HCT116 (cell line): Measurements from ENCODE around the gene WWTR1. TPM values are rescaled to one million over a fixed set of nuclear protein-coding genes. Genes with fewer than 3 reads are reported as not detected.

ENCODE experiments used
- ATAC-seq: fragments of 200-7000 bp; cut with Tn5 transposase; 2 replicates; pipeline ENCODE4 v1.9.1; 2020; ENCODE audit warnings: mild to moderate bottlenecking, moderate library complexity
- BruUV-seq: library from RNA; stranded (reverse); fragments of 400-500 nt; replicated peaks from 2 replicates; lab custom pipeline; 2021; lab: Mats Ljungman, UMichigan
- CTCF ChIA-PET: fragments of 300-600 bp; sonication (Branson Sonifier 250); formaldehyde crosslinking; loops from one replicate; lab custom pipeline; 2021; ENCODE audit warnings: antibody characterized with exemption; lab: Charles Lee
- POLR2A ChIA-PET: fragments of 300-600, 350-600 bp; sonication (Branson Sonifier 250); formaldehyde crosslinking; loops from one replicate; lab custom pipeline; 2021; ENCODE audit warnings: antibody characterized with exemption; lab: Charles Lee
- RAD21 ChIA-PET, 2 experiments: fragments of 300-600 bp; sonication (Branson Sonifier 250); formaldehyde crosslinking; loops; one replicate each; lab custom pipeline; 2023; ENCODE audit warnings: low total read pairs in 2 of 2; ENCODE audit not compliant: uncharacterized antibody in 2 of 2, unreplicated experiment in 2 of 2, low non-redundant PET in 1 of 2; lab: Charles Lee
- DNase-seq: peaks from one replicate; pipeline ENCODE4 v3.0.0-alpha.2; 2010; ENCODE audit warnings: low read depth, low spot score
- H2AFZ ChIP-seq: fragments of 200-600 bp; shearing (Covaris generic), sonication (generic); 2 replicates; pipeline ENCODE4 v1.6.1; 2017; ENCODE audit warnings: low read depth, mixed run types, mixed read lengths, antibody characterized with exemption, low read length; ENCODE audit not compliant: poor library complexity, severe bottlenecking
- H3K27ac ChIP-seq: 2 replicates; pipeline ENCODE4 v1.5.1; 2012; ENCODE audit warnings: low read depth, low read length
- H3K27me3 ChIP-seq: fragments of 200-600 bp; sonication (generic); 2 replicates; pipeline ENCODE4 v1.6.1; 2016; ENCODE audit warnings: mixed run types, low read length, mixed read lengths; ENCODE audit not compliant: insufficient read depth
- H3K36me3 ChIP-seq, 2 experiments: fragments of 200-500 bp in 1 of 2; fragments of 200-600 bp in 1 of 2; sonication (Bioruptor generic) in 1 of 2; sonication (generic) in 1 of 2; 2 replicates each; pipeline versions ENCODE4 v1.5.1 to v1.6.1; 2014 to 2016; ENCODE audit warnings: low read length in 2 of 2, inconsistent platforms in 1 of 2, mixed read lengths in 1 of 2, mixed run types in 1 of 2; ENCODE audit not compliant: insufficient read depth in 2 of 2, control insufficient read depth in 1 of 2
- H3K4me1 ChIP-seq, 2 experiments: fragments of 200-600 bp in 1 of 2; sonication (generic) in 1 of 2; 2 replicates each; pipeline versions ENCODE4 v1.5.1 to v1.6.1; 2012 to 2017; ENCODE audit warnings: low read length in 2 of 2, inconsistent platforms in 1 of 2, mild to moderate bottlenecking in 1 of 2, mixed read lengths in 1 of 2, mixed run types in 1 of 2, moderate library complexity in 1 of 2; ENCODE audit not compliant: insufficient read depth in 2 of 2, control insufficient read depth in 1 of 2
- H3K4me2 ChIP-seq: fragments of 200-600 bp; sonication (generic); 2 replicates; pipeline ENCODE4 v1.6.1; 2017; ENCODE audit warnings: mixed run types, low read length, mixed read lengths
- H3K4me3 ChIP-seq, 2 experiments: fragments of 200-600 bp in 1 of 2; sonication (generic) in 1 of 2; replicated peaks in 1 of 2; 2 replicates each; pipeline ENCODE4 v1.5.1; 2011 to 2016; ENCODE audit warnings: low read length in 2 of 2, control low read depth in 1 of 2, low read depth in 1 of 2, mild to moderate bottlenecking in 1 of 2, mixed read lengths in 1 of 2, mixed run types in 1 of 2
- H3K79me2 ChIP-seq: fragments of 200-600 bp; sonication (generic); 2 replicates; pipeline ENCODE4 v1.6.1; 2017; ENCODE audit warnings: mild to moderate bottlenecking, mixed run types, low read length, moderate library complexity, mixed read lengths; ENCODE audit not compliant: insufficient read depth
- H3K9ac ChIP-seq: fragments of 200-600 bp; sonication (generic); 2 replicates; pipeline ENCODE4 v1.6.1; 2016; ENCODE audit warnings: low read length, mixed read lengths
- H3K9me2 ChIP-seq: fragments of 200-600 bp; sonication (generic), shearing (Covaris generic); 2 replicates; pipeline ENCODE4 v1.6.1; 2017; ENCODE audit warnings: mixed run types, mild to moderate bottlenecking, moderate library complexity; ENCODE audit not compliant: insufficient read depth
- H3K9me3 ChIP-seq, 2 experiments: fragments of 200-500 bp in 1 of 2; fragments of 200-600 bp in 1 of 2; sonication (Bioruptor generic) in 1 of 2; sonication (generic) in 1 of 2; 2 replicates each; pipeline ENCODE4 v1.6.1; 2014 to 2017; ENCODE audit warnings: low read length in 2 of 2, mixed read lengths in 2 of 2, inconsistent platforms in 1 of 2, low read depth in 1 of 2, mild to moderate bottlenecking in 1 of 2, mixed run types in 1 of 2, moderate library complexity in 1 of 2; ENCODE audit not compliant: control insufficient read depth in 1 of 2, insufficient read depth in 1 of 2
- H4K20me1 ChIP-seq: fragments of 200-600 bp; sonication (generic), shearing (Covaris generic); 2 replicates; pipeline ENCODE4 v1.6.1; 2017; ENCODE audit warnings: mixed run types, mild to moderate bottlenecking, moderate library complexity; ENCODE audit not compliant: insufficient read depth
- ATF3 ChIP-seq: IDR thresholded peaks from 2 replicates; pipeline ENCODE4 v1.6.1; 2012
- CBX3 ChIP-seq: IDR thresholded peaks from 2 replicates; pipeline ENCODE4 v1.6.1; 2012; ENCODE audit warnings: low read depth
- CEBPB ChIP-seq: IDR thresholded peaks from 2 replicates; pipeline ENCODE4 v1.6.1; 2012; ENCODE audit warnings: low read depth
- CTCF ChIP-seq, 3 experiments: fragments of 200-600 bp in 1 of 3; sonication (generic) in 1 of 3; IDR thresholded peaks in 2 of 3; conservative IDR thresholded peaks in 1 of 3; 2 replicates each; pipeline ENCODE4 v1.5.1; 2012 to 2017; ENCODE audit warnings: low read depth in 2 of 3, low read length in 2 of 3, antibody characterized with exemption in 1 of 3, borderline replicate concordance in 1 of 3, control low read depth in 1 of 3, mild to moderate bottlenecking in 1 of 3, mixed read lengths in 1 of 3, mixed run types in 1 of 3, moderate library complexity in 1 of 3; ENCODE audit not compliant: insufficient read depth in 1 of 3
- ELF1 ChIP-seq: IDR thresholded peaks from 2 replicates; pipeline ENCODE4 v1.6.1; 2012; ENCODE audit warnings: low read depth, borderline replicate concordance
- EZH2 ChIP-seq: fragments of 200-600 bp; sonication (generic); IDR thresholded peaks from 2 replicates; pipeline ENCODE4 v1.6.1; 2017; ENCODE audit warnings: antibody characterized with exemption, mixed run types
- EZH2phosphoT487 ChIP-seq: fragments of 200-600 bp; IDR thresholded peaks from 2 replicates; pipeline ENCODE4 v1.6.1; 2018; ENCODE audit warnings: antibody characterized with exemption, borderline replicate concordance
- JUND ChIP-seq: IDR thresholded peaks from 2 replicates; pipeline ENCODE4 v1.6.1; 2012
- POLR2A ChIP-seq: IDR thresholded peaks from 2 replicates; pipeline ENCODE4 v1.7.0; 2011; ENCODE audit warnings: borderline replicate concordance; ENCODE audit not compliant: insufficient read depth, insufficient read length; ENCODE audit errors: extremely low read depth
- POLR2AphosphoS5 ChIP-seq: IDR thresholded peaks from 2 replicates; pipeline ENCODE4 v1.6.1; 2011; ENCODE audit warnings: mild to moderate bottlenecking, low read depth, low read length, moderate library complexity
- SIN3A ChIP-seq: IDR thresholded peaks from 2 replicates; pipeline ENCODE4 v1.6.1; 2012; ENCODE audit warnings: low read depth
- SP1 ChIP-seq: IDR thresholded peaks from 2 replicates; pipeline ENCODE4 v1.6.1; 2012; ENCODE audit warnings: low read depth
- SRF ChIP-seq: IDR thresholded peaks from 2 replicates; pipeline ENCODE4 v1.6.1; 2012; ENCODE audit warnings: low read depth
- TCF7L2 ChIP-seq: IDR thresholded peaks from 2 replicates; pipeline ENCODE4 v1.7.0; 2011; ENCODE audit warnings: borderline replicate concordance, inconsistent platforms; ENCODE audit not compliant: insufficient read depth, insufficient read length; ENCODE audit errors: extremely low read depth
- ZFX ChIP-seq: fragments of 450-650 bp; IDR thresholded peaks from 2 replicates; pipeline ENCODE4 v1.6.1; 2017
- intact Hi-C: fragments of 100-400 bp; cut with micrococcal nuclease; formaldehyde crosslinking; loops from 2 replicates; pipeline ENCODE4 v1.10.0; 2022
- total RNA-seq: library from RNA; stranded (reverse); gene quantifications from one replicate; pipeline ENCODE4 v1.2.1, GENCODE V29; 2021; ENCODE audit not compliant: unreplicated experiment
- TF ChIP-seq, protein P1 (sequence below): IDR thresholded peaks from 2 replicates; pipeline ENCODE4 v1.6.1; 2011; ENCODE audit warnings: mild to moderate bottlenecking, low read length, moderate library complexity; ENCODE audit not compliant: insufficient replicate concordance; ENCODE audit errors: extremely low read depth

Gene WWTR1
- total RNA-seq, 1 experiment from 2014 or later = 46.9 TPM

- no TSS peak for BruUV-seq
- Histone ChIP-seq H3K36me3 (no peaks in the 10 kb centered on the region), H3K9me2 (no peaks in the 10 kb centered on the region), H3K79me2 (peaks cover 5% of the 10 kb centered on the region), H3K9ac (no peak overlapping the region), H3K4me2 (no peak overlapping the region), H3K27me3 (no peaks in the 10 kb centered on the region), H3K9me3 (no peaks in the 10 kb centered on the region), H2AFZ (no peak overlapping the region), H3K4me3 (no peak overlapping the region), H3K4me1 (peaks cover 0 to 4% of the 10 kb centered on the region in 2 experiments; a peak in 1 of 4 replicates), H4K20me1 (no peaks in the 10 kb centered on the region), H3K27ac (no peak overlapping the region)
- ATAC-seq = no peak
- RAD21 ChIA-PET = no interaction called here
- no peak for DNase-seq
- TF ChIP-seq SRF (no peak), JUND (no peak), ATF3 (no peak), SIN3A (no peak), POLR2AphosphoS5 (no peak), TCF7L2 (no peak), EZH2 (no peak)
- POLR2A ChIA-PET = no interaction called here
- intact Hi-C loops = loop anchor here (5.0 kb wide), 1 partner anchor 182 kb away; no protein-coding TSS in a partner anchor
- CTCF ChIA-PET = interaction anchor here (1.0 kb wide), 1 partner anchor 34 kb away, joined by 6 read pairs; no protein-coding TSS in a partner anchor
Measured at GRCh38 chr3:149534671-149535332, 123.0 kb downstream of the WWTR1 start.

DNA sequence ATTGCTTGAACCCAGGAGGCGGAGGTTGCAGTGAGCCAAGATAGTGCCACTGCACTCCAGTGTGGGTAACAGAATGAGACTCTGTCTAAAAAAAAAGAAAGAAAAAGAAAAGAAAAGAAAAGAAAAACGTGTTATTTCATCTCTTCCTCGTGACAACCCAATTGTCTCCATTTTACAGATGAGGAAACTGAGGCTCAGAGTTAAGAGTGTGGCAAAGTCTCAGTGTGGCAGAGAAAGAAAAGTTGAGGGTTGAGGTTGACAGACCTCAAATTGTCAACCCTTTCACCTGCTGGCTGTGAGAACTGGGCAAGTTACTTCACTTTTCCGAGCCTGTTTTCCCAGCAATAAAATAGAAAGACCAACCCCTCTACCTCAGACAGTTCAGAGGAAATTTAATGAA is 123.7 kb downstream of the WWTR1 start:
- H3K27me3 ChIP-seq = no peaks in the 10 kb centered on the region
- RAD21 ChIA-PET = no interaction called here
- POLR2A ChIA-PET = no interaction called here
- H2AFZ ChIP-seq = no peak overlapping the region
- peaks cover 0 to 4% of the 10 kb centered on the region in 2 experiments; a peak in 1 of 4 replicates for H3K4me1 ChIP-seq
- no peak overlapping the region for H3K27ac ChIP-seq
- BruUV-seq = no TSS peak
- no peak overlapping the region for H3K9ac ChIP-seq
- no peaks in the 10 kb centered on the region for H3K9me3 ChIP-seq
- CTCF ChIA-PET = no interaction called here
- no peak overlapping the region for H3K4me2 ChIP-seq
- ATAC-seq (no peak), DNase-seq (no peak)
- H3K9me2 ChIP-seq = no peaks in the 10 kb centered on the region
- no peaks in the 10 kb centered on the region for H3K36me3 ChIP-seq
- H4K20me1 ChIP-seq = no peaks in the 10 kb centered on the region; the same call in 1 of the 2 replicates
- intact Hi-C loops = loop anchor here (5.0 kb wide), 1 partner anchor 183 kb away; no protein-coding TSS in a partner anchor
- no peak overlapping the region for H3K4me3 ChIP-seq
- H3K79me2 ChIP-seq = peaks cover 12% of the 10 kb centered on the region
- no peak for TF ChIP-seq SIN3A
- TF ChIP-seq POLR2AphosphoS5 = no peak
- no peak for TF ChIP-seq CTCF (IDR thresholded peaks at IDR 0.05 in 2 of 3, conservative IDR thresholded peaks at IDR 0.05 in 1 of 3; ENCODE audit: borderline replicate concordance in 1 of 3, insufficient read depth in 1 of 3, low read depth in 2 of 3, low read length in 2 of 3)
- TF ChIP-seq JUND = no peak
- no peak for TF ChIP-seq CEBPB
- TF ChIP-seq POLR2A = no peak
- no peak for TF ChIP-seq ELF1
- no peak for TF ChIP-seq ZFX
- TF ChIP-seq EZH2 = no peak
- no peak for TF ChIP-seq SP1
- no peak for TF ChIP-seq ATF3
- TF ChIP-seq, protein P1, sequence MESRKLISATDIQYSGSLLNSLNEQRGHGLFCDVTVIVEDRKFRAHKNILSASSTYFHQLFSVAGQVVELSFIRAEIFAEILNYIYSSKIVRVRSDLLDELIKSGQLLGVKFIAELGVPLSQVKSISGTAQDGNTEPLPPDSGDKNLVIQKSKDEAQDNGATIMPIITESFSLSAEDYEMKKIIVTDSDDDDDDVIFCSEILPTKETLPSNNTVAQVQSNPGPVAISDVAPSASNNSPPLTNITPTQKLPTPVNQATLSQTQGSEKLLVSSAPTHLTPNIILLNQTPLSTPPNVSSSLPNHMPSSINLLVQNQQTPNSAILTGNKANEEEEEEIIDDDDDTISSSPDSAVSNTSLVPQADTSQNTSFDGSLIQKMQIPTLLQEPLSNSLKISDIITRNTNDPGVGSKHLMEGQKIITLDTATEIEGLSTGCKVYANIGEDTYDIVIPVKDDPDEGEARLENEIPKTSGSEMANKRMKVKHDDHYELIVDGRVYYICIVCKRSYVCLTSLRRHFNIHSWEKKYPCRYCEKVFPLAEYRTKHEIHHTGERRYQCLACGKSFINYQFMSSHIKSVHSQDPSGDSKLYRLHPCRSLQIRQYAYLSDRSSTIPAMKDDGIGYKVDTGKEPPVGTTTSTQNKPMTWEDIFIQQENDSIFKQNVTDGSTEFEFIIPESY = no peak
- no peak for TF ChIP-seq CBX3
- TF ChIP-seq EZH2phosphoT487 = no peak
